Measurements from ENCODE around the gene KNTC1.
"Not testable (repeated sequence)": the region's sequence is repeated elsewhere in the genome, so short reads cannot be mapped to it uniquely, and the experiment has no call there.

The KNTC1 gene

GRCh38 chr12:122526683-122527477 lies at the start of gene KNTC1, which contains the start of gene RSRC2:
TSS of gene KNTC1 (plus strand) at chr12:122527249. CDS start at chr12:122530064, 2,815 bp downstream.
TSS of gene RSRC2 (minus strand) at chr12:122526936. CDS start at chr12:122526853, 83 bp downstream.
- DNase-seq (ENCODE audit: low read depth) = peak; percentile 98
- TF ChIP-seq CTCF (IDR thresholded peaks at IDR 0.05; ENCODE audit: control insufficient read depth, insufficient read depth, low read depth, low read length, missing control alignments) = no peak
- peak within 1 kb of the TSS; percentile 79 for H3K4me3 ChIP-seq (ENCODE audit: control insufficient read depth, low read depth, low read length)

GRCh38 chr12:122480753-122481152 lies 46.3 kb upstream of the KNTC1 start:
- no peak for DNase-seq (ENCODE audit: low read depth)
- no peak for TF ChIP-seq CTCF (IDR thresholded peaks at IDR 0.05; ENCODE audit: control insufficient read depth, insufficient read depth, low read depth, low read length, missing control alignments)
- no peak overlapping the region for H3K4me3 ChIP-seq (ENCODE audit: control insufficient read depth, low read depth, low read length)

- no peak overlapping the region for H3K4me3 ChIP-seq (ENCODE audit: control insufficient read depth, low read depth, low read length)
- no peak for TF ChIP-seq CTCF (IDR thresholded peaks at IDR 0.05; ENCODE audit: control insufficient read depth, insufficient read depth, low read depth, low read length, missing control alignments)
- DNase-seq (ENCODE audit: low read depth) = no peak
These were observed 45.2 kb upstream of the KNTC1 start for GRCh38 chr12:122481861-122482260.

- no peak for TF ChIP-seq CTCF (IDR thresholded peaks at IDR 0.05; ENCODE audit: control insufficient read depth, insufficient read depth, low read depth, low read length, missing control alignments)
- no peak for DNase-seq (ENCODE audit: low read depth)
- no peak overlapping the region for H3K4me3 ChIP-seq (ENCODE audit: control insufficient read depth, low read depth, low read length)
These were observed 43.1 kb upstream of the KNTC1 start for GRCh38 chr12:122483969-122484368.

- DNase-seq (ENCODE audit: low read depth); H3K4me3 ChIP-seq (ENCODE audit: control insufficient read depth, low read depth, low read length): not testable (repeated sequence)
These were observed 42.7 kb upstream of the KNTC1 start for GRCh38 chr12:122484385-122484784.

- not testable (repeated sequence) for H3K4me3 ChIP-seq (ENCODE audit: control insufficient read depth, low read depth, low read length); DNase-seq (ENCODE audit: low read depth)
These were observed 40.7 kb upstream of the KNTC1 start for GRCh38 chr12:122486360-122486759.

- no peak for DNase-seq (ENCODE audit: low read depth)
These were observed 40.1 kb upstream of the KNTC1 start for GRCh38 chr12:122486805-122487426.

GRCh38 chr12:122487807-122488206 lies 39.2 kb upstream of the KNTC1 start:
- not testable (repeated sequence) for H3K4me3 ChIP-seq (ENCODE audit: control insufficient read depth, low read depth, low read length); DNase-seq (ENCODE audit: low read depth)

More at GRCh38 chr12:122486805-122487426, 40.1 kb upstream of the KNTC1 start:
- H3K4me3 ChIP-seq (ENCODE audit: control insufficient read depth, low read depth, low read length) = no peak overlapping the region
- TF ChIP-seq CTCF (IDR thresholded peaks at IDR 0.05; ENCODE audit: control insufficient read depth, insufficient read depth, low read depth, low read length, missing control alignments) = no peak
